ENCODE measurements around the gene CGNL1.

Gene CGNL1

DNA sequence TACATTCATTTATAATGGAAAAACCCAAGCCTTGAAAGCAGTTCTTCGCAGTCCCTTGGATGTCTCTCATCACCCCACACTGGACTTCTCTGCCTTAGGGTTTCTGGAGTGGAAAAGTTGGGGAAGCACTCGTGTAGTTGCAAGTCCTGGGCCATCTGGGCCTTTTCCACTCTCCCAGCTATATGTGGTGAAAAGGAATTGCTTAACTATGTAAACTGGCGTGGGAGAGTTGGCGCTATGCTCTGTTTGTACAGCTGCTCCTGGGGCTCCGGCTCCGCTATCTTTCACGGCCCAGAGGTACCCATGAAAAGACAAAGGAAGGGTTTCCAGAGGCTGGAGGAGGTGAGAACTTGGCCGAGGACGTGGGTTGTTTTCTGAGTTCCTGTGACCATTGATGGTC lies 134.3 kb downstream of the CGNL1 start:
- Histone ChIP-seq H3K79me2 (ENCODE audit: insufficient read depth, low read length) (no peaks in the 10 kb centered on the region), H3K27ac (ENCODE audit: low read length) (no peak overlapping the region), H3K36me3 (ENCODE audit: insufficient read depth, low read length) (no peaks in the 10 kb centered on the region), H3K9me3 (ENCODE audit: insufficient read depth, low read length, severe bottlenecking) (no peaks in the 10 kb centered on the region), H4K20me1 (ENCODE audit: insufficient read depth, low read length) (no peaks in the 10 kb centered on the region), H3K4me1 (ENCODE audit: insufficient read depth, low read length) (no peaks in the 10 kb centered on the region), H2AFZ (ENCODE audit: low read depth, low read length) (no peak overlapping the region), H3K4me2 (ENCODE audit: insufficient read depth, low read length) (no peak overlapping the region), H3K9ac (ENCODE audit: low read depth, low read length) (no peak overlapping the region), H3K4me3 (ENCODE audit: low read depth in 1 of 2, low read length in 2 of 2) (no peak overlapping the region), H3K27me3 (ENCODE audit: insufficient read depth, low read length, poor library complexity) (peaks cover 3% of the 10 kb centered on the region)
- ATAC-seq (ENCODE audit: insufficient read depth, low read depth) (no peak), DNase-seq (no peak)
- TF ChIP-seq CTCF (IDR thresholded peaks at IDR 0.05; ENCODE audit: borderline replicate concordance, extremely low read depth, low read length, poor library complexity, severe bottlenecking) (no peak), EZH2 (IDR thresholded peaks at IDR 0.05; ENCODE audit: borderline replicate concordance, low read depth, low read length, severe bottlenecking) (no peak)

DNA sequence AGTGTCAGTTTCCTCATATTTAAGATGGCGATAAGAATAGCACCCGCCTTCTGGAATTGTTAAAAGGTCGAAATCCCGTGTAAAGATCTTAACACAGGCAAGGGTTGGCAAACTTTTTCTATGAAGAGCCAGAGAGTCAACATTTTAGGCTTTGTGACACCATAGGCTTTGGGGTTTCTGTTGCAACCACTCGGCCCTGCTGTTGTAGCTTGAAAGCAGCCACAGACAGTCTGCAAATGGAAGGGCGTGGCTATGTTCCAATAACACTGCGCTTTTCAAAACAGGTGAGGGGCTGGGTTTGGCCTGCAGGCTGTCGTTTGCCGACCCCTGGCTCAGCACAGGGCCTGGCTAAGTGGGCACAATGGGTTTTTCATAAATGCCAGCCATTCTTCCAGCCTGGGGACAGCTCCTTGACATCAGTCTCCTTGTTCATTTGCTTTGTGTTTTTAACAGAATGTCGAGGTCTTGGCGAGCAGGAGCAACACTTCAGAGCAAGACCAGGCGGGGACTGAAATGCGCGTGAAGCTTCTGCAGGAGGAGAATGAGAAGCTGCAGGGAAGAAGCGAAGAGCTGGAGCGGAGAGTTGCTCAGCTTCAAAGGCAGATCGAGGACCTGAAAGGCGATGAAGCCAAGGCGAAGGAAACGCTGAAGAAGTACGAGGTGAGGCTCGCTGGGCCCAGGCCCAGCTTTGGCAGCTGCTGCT lies 140.2 kb downstream of the CGNL1 start:
- no peaks in the 10 kb centered on the region for H3K9me3 ChIP-seq (ENCODE audit: insufficient read depth, low read length, severe bottlenecking)
- no peak for TF ChIP-seq CTCF (IDR thresholded peaks at IDR 0.05; ENCODE audit: borderline replicate concordance, extremely low read depth, low read length, poor library complexity, severe bottlenecking)
- no peak for TF ChIP-seq EZH2 (IDR thresholded peaks at IDR 0.05; ENCODE audit: borderline replicate concordance, low read depth, low read length, severe bottlenecking)
- no peak overlapping the region for H3K9ac ChIP-seq (ENCODE audit: low read depth, low read length)
- H3K27me3 ChIP-seq (ENCODE audit: insufficient read depth, low read length, poor library complexity) = peaks cover 3% of the 10 kb centered on the region
- no peak overlapping the region for H3K4me3 ChIP-seq (ENCODE audit: low read depth in 1 of 2, low read length in 2 of 2)
- H3K4me1 ChIP-seq (ENCODE audit: insufficient read depth, low read length) = no peaks in the 10 kb centered on the region
- ATAC-seq (ENCODE audit: insufficient read depth, low read depth) (no peak), DNase-seq (no peak)
- no peaks in the 10 kb centered on the region for H3K36me3 ChIP-seq (ENCODE audit: insufficient read depth, low read length)
- no peaks in the 10 kb centered on the region for H4K20me1 ChIP-seq (ENCODE audit: insufficient read depth, low read length)
- H3K4me2 ChIP-seq (ENCODE audit: insufficient read depth, low read length) = no peak overlapping the region
- no peak overlapping the region for H3K27ac ChIP-seq (ENCODE audit: low read length)
- no peaks in the 10 kb centered on the region for H3K79me2 ChIP-seq (ENCODE audit: insufficient read depth, low read length)
- H2AFZ ChIP-seq (ENCODE audit: low read depth, low read length) = no peak overlapping the region

DNA sequence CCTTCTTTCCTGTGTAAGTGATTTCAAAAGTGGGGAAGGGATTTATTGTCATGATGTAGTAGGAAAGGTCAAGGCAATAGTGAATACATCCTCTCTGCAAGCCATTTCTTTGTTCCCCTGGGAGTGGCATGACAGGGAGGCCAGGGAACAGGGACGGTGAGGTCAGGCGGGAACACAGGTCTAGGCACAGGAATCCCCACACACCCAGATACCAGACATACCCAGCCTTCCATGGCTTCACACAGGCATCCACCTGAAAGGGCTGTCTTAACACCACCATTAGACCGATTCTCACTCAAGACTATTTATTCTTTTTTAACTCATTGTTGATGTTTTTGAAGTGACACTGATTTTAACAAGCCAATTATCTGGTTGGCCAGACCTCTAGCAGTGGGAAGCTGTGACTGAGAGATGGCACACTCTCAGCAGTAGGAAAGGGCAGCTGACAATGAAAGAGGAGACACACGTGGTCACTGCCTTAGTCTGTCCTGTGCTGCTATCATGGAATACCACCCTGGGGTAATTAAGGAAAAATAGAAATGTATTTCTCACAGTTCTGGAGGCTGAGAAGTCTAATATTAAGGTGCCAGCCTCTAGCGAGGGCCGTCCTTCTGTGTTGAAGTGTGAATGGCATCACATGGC lies 140.8 kb downstream of the CGNL1 start:
- H4K20me1 ChIP-seq (ENCODE audit: insufficient read depth, low read length) = no peaks in the 10 kb centered on the region
- no peaks in the 10 kb centered on the region for H3K9me3 ChIP-seq (ENCODE audit: insufficient read depth, low read length, severe bottlenecking)
- no peak for TF ChIP-seq CTCF (IDR thresholded peaks at IDR 0.05; ENCODE audit: borderline replicate concordance, extremely low read depth, low read length, poor library complexity, severe bottlenecking)
- no peak for TF ChIP-seq EZH2 (IDR thresholded peaks at IDR 0.05; ENCODE audit: borderline replicate concordance, low read depth, low read length, severe bottlenecking)
- no peak overlapping the region for H2AFZ ChIP-seq (ENCODE audit: low read depth, low read length)
- H3K27me3 ChIP-seq (ENCODE audit: insufficient read depth, low read length, poor library complexity) = peaks cover 7% of the 10 kb centered on the region
- H3K27ac ChIP-seq (ENCODE audit: low read length) = no peak overlapping the region
- no peak overlapping the region for H3K4me3 ChIP-seq (ENCODE audit: low read depth in 1 of 2, low read length in 2 of 2)
- ATAC-seq (ENCODE audit: insufficient read depth, low read depth) (no peak), DNase-seq (no peak)
- H3K4me1 ChIP-seq (ENCODE audit: insufficient read depth, low read length) = no peaks in the 10 kb centered on the region
- H3K79me2 ChIP-seq (ENCODE audit: insufficient read depth, low read length) = no peaks in the 10 kb centered on the region
- H3K4me2 ChIP-seq (ENCODE audit: insufficient read depth, low read length) = no peak overlapping the region
- no peak overlapping the region for H3K9ac ChIP-seq (ENCODE audit: low read depth, low read length)
- no peaks in the 10 kb centered on the region for H3K36me3 ChIP-seq (ENCODE audit: insufficient read depth, low read length)

All from DND-41 (cell line).